ENCODE results near the gene FANCC. TPM values are rescaled to one million over a fixed set of nuclear protein-coding genes. Genes with fewer than 3 reads are reported as not detected.

The FANCC gene
- total and polyA plus RNA-seq, 2 of the 13 experiments (the other 11 are each of a cell fraction or from before 2014, with no cell fraction given): 7.4 to 8.6 TPM

- TF ChIP-seq SMC3 (IDR thresholded peaks at IDR 0.05; ENCODE audit: low read length): 0 out of 2 replicates have a peak, but pooled peaks have one; percentile 39
- no peak for TF ChIP-seq ZNF281 (CRISPR knock-in tag; IDR thresholded peaks at IDR 0.05; ENCODE audit: borderline replicate concordance)
- no peak for TF ChIP-seq KMT2A (CRISPR knock-in tag; IDR thresholded peaks at IDR 0.05)
- peak; percentile 58 for TF ChIP-seq AGO2 (optimal IDR thresholded peaks at IDR 0.05; ENCODE audit: low read depth, low read length)
- TF ChIP-seq PRMT3 (CRISPR knock-in tag; IDR thresholded peaks at IDR 0.05; ENCODE audit: borderline replicate concordance, low read depth): no peak
- no peak for TF ChIP-seq ZBTB26 (CRISPR knock-in tag; IDR thresholded peaks at IDR 0.05; ENCODE audit: borderline replicate concordance)
- no peak for TF ChIP-seq FOXA3 (CRISPR knock-in tag; IDR thresholded peaks at IDR 0.05)
- 0 out of 2 replicates have a peak, but pooled peaks have one; percentile 37 for TF ChIP-seq ZXDC (CRISPR knock-in tag; IDR thresholded peaks at IDR 0.05)
- TF ChIP-seq PHF20 (CRISPR knock-in tag; IDR thresholded peaks at IDR 0.05): no peak
- TF ChIP-seq NFKBIZ (CRISPR knock-in tag; IDR thresholded peaks at IDR 0.05): no peak
- no peak for TF ChIP-seq NR2F2 (IDR thresholded peaks at IDR 0.05; ENCODE audit: borderline replicate concordance, low read depth)
Observed at GRCh38 chr9:95073042-95073607, 244.4 kb downstream of the FANCC start (continued).
